ENCODE measurements around the gene TEAD1. TPM values are rescaled to one million over a fixed set of nuclear protein-coding genes. Genes with fewer than 3 reads are reported as not detected.

The TEAD1 gene
- total and polyA plus RNA-seq, 7 donors: 3.2 to 200 (median 155) TPM

GRCh38 chr11:12990162-12990480 lies 315.9 kb downstream of the TEAD1 start:
- TF ChIP-seq CTCF (IDR thresholded peaks at IDR 0.05): no peak
- no peak for TF ChIP-seq POLR2AphosphoS5 (IDR thresholded peaks at IDR 0.05)
- TF ChIP-seq POLR2A (IDR thresholded peaks at IDR 0.05): no peak
- no peak for TF ChIP-seq EP300 (IDR thresholded peaks at IDR 0.05)
- no peak for DNase-seq
- Histone ChIP-seq H3K27ac (no peak overlapping the region), H3K27me3 (no peaks in the 10 kb centered on the region), H3K9me3 (no peaks in the 10 kb centered on the region), H3K36me3 (no peaks in the 10 kb centered on the region), H3K4me3 (no peak overlapping the region), H3K4me1 (no peaks in the 10 kb centered on the region)
- WGBS, 2 donors: 61 to 71% methylated on average over 1 of the region's 1 CpG
- intact Hi-C loops (cut with DNase I): no loop called here

- DNase-seq: no peak
- Histone ChIP-seq H3K27ac (no peak overlapping the region), H3K36me3 (no peaks in the 10 kb centered on the region), H3K9me3 (no peaks in the 10 kb centered on the region), H3K4me1 (no peaks in the 10 kb centered on the region), H3K27me3 (no peaks in the 10 kb centered on the region), H3K4me3 (no peak overlapping the region)
- 14 to 73% methylated on average over 1 of the region's 1 CpG for WGBS, 2 donors
- no peak for TF ChIP-seq POLR2AphosphoS5 (IDR thresholded peaks at IDR 0.05)
- no peak for TF ChIP-seq EP300 (IDR thresholded peaks at IDR 0.05)
- TF ChIP-seq POLR2A (IDR thresholded peaks at IDR 0.05): no peak
- TF ChIP-seq CTCF (IDR thresholded peaks at IDR 0.05): no peak
- intact Hi-C loops (cut with DNase I): no loop called here
These were observed 317.2 kb downstream of the TEAD1 start for GRCh38 chr11:12991426-12991825.

- Histone ChIP-seq H3K27ac (no peak overlapping the region), H3K9me3 (no peaks in the 10 kb centered on the region), H3K36me3 (no peaks in the 10 kb centered on the region), H3K4me3 (no peak overlapping the region), H3K4me1 (no peaks in the 10 kb centered on the region), H3K27me3 (no peaks in the 10 kb centered on the region)
- DNase-seq: no peak
- TF ChIP-seq POLR2AphosphoS5 (IDR thresholded peaks at IDR 0.05) (no peak), EP300 (IDR thresholded peaks at IDR 0.05) (no peak), POLR2A (IDR thresholded peaks at IDR 0.05) (no peak), CTCF (IDR thresholded peaks at IDR 0.05) (no peak)
- WGBS, 2 donors: 83 to 88% methylated on average over 1 of the region's 1 CpG
- intact Hi-C loops (cut with DNase I): no loop called here
These were observed 319.4 kb downstream of the TEAD1 start for GRCh38 chr11:12993626-12994025.

Small RNA genes within 50 kb of the gene (small RNA-seq; reads per million reads assigned to genes)
- gene RF00424: 0 reads per million in 3 donors
